Activated gamma-delta T cell treated with Interleukin-2 at 50 U/mL for 16 hours (primary cell): ENCODE results near the gene WRAP73.

Experiments used
- DNase-seq: peaks from one replicate; pipeline ENCODE4 v3.0.0-alpha.2; 2020

Gene WRAP73

GRCh38 chr1:3681898-3682806 lies 32.2 kb upstream of the WRAP73 start:
- no peak for DNase-seq

GRCh38 chr1:3681231-3681897 lies 31.5 kb upstream of the WRAP73 start:
- no peak for DNase-seq

- DNase-seq, result no peak
These were observed 30.8 kb upstream of the WRAP73 start for GRCh38 chr1:3680488-3681230.

- DNase-seq, result no peak
These were observed 30.0 kb upstream of the WRAP73 start for GRCh38 chr1:3679799-3680453.

- no peak for DNase-seq
These were observed 29.2 kb upstream of the WRAP73 start for GRCh38 chr1:3679098-3679555.

GRCh38 chr1:3678361-3679097 lies 28.6 kb upstream of the WRAP73 start:
- DNase-seq, result no peak

- no peak for DNase-seq
These were observed 27.6 kb upstream of the WRAP73 start for GRCh38 chr1:3677484-3677883.

GRCh38 chr1:3676581-3677470 lies 26.9 kb upstream of the WRAP73 start:
- DNase-seq, result no peak

- DNase-seq, result no peak
These were observed 25.5 kb upstream of the WRAP73 start for GRCh38 chr1:3675436-3675835.

GRCh38 chr1:3674100-3675094 lies 24.5 kb upstream of the WRAP73 start:
- no peak for DNase-seq

- no peak for DNase-seq
These were observed 23.6 kb upstream of the WRAP73 start for GRCh38 chr1:3673381-3674099.

GRCh38 chr1:3672971-3673361 lies 23.1 kb upstream of the WRAP73 start:
- DNase-seq, result no peak

GRCh38 chr1:3672231-3672970 lies 22.5 kb upstream of the WRAP73 start:
- DNase-seq, result no peak

- no peak for DNase-seq
These were observed 21.7 kb upstream of the WRAP73 start for GRCh38 chr1:3671371-3672180.

GRCh38 chr1:3670823-3671265 lies 20.9 kb upstream of the WRAP73 start:
- DNase-seq, result no peak

- no peak for DNase-seq
These were observed 20.1 kb upstream of the WRAP73 start for GRCh38 chr1:3669971-3670431.

GRCh38 chr1:3669421-3669821 lies 19.5 kb upstream of the WRAP73 start:
- DNase-seq, result no peak
